ENCODE measurements around the gene EZR. TPM values are rescaled to one million over a fixed set of nuclear protein-coding genes. Genes with fewer than 3 reads are reported as not detected.

Gene EZR
- total and polyA plus RNA-seq, 2 of the 8 experiments (the other 6 are each of a cell fraction or from before 2014, with no cell fraction given), result 122 to 286 TPM

GRCh38 chr6:158774717-158775449, 44.3 kb downstream of the EZR start (continued):
- no peak for TF ChIP-seq CHD7 (IDR thresholded peaks at IDR 0.05; ENCODE audit: insufficient replicate concordance, low read length)
- TF ChIP-seq ZNF274 (IDR thresholded peaks at IDR 0.05; ENCODE audit: borderline replicate concordance, extremely low read depth, low read length), result no peak
- no peak for TF ChIP-seq KDM5A (IDR thresholded peaks at IDR 0.05; ENCODE audit: low read length)
- no peak for TF ChIP-seq TBP (IDR thresholded peaks at IDR 0.05; ENCODE audit: low read depth, low read length)
- no peak for TF ChIP-seq POU5F1 (IDR thresholded peaks at IDR 0.05; ENCODE audit: low read depth, low read length)
- TF ChIP-seq RXRA (IDR thresholded peaks at IDR 0.05; ENCODE audit: insufficient read depth, low read depth, low read length), result no peak
- TF ChIP-seq SP4 (IDR thresholded peaks at IDR 0.05; ENCODE audit: low read length), result no peak
- TF ChIP-seq RBBP5 (IDR thresholded peaks at IDR 0.05; ENCODE audit: borderline replicate concordance, low read depth, low read length), result no peak
